ENCODE data around the gene TPCN2.
A peak's percentile ranks its signal among the peaks of the same experiment; 100 is the strongest.
"Not testable (repeated sequence)": the region's sequence is repeated elsewhere in the genome, so short reads cannot be mapped to it uniquely, and the experiment has no call there.

TPCN2 gene

GRCh38 chr11:69137151-69137844 is 88.6 kb downstream of the TPCN2 start:
- TF ChIP-seq CTCF (conservative IDR thresholded peaks at IDR 0.05; ENCODE audit: low read length), result no peak
- no peak overlapping the region for H3K4me3 ChIP-seq (ENCODE audit: low read length)
- no peak for DNase-seq (ENCODE audit: low read depth)

GRCh38 chr11:69138265-69138664 is 89.5 kb downstream of the TPCN2 start:
- peak; percentile 73 for DNase-seq (ENCODE audit: low read depth)
- no peak overlapping the region for H3K4me3 ChIP-seq (ENCODE audit: low read length)
- no peak for TF ChIP-seq CTCF (conservative IDR thresholded peaks at IDR 0.05; ENCODE audit: low read length)

- not testable (repeated sequence) for H3K4me3 ChIP-seq (ENCODE audit: low read length); DNase-seq (ENCODE audit: low read depth)
Measured at GRCh38 chr11:69140161-69140560, 91.4 kb downstream of the TPCN2 start.

- no peak for DNase-seq (ENCODE audit: low read depth)
Measured at GRCh38 chr11:69140635-69141034, 91.9 kb downstream of the TPCN2 start.

GRCh38 chr11:69141742-69142141 is 93.0 kb downstream of the TPCN2 start:
- TF ChIP-seq CTCF (conservative IDR thresholded peaks at IDR 0.05; ENCODE audit: low read length), result no peak
- no peak for DNase-seq (ENCODE audit: low read depth)
- H3K4me3 ChIP-seq (ENCODE audit: low read length), result no peak overlapping the region

More at GRCh38 chr11:69140635-69141034, 91.9 kb downstream of the TPCN2 start:
- no peak overlapping the region for H3K4me3 ChIP-seq (ENCODE audit: low read length)
- TF ChIP-seq CTCF (conservative IDR thresholded peaks at IDR 0.05; ENCODE audit: low read length), result no peak

GRCh38 chr11:69142895-69143294 is 94.2 kb downstream of the TPCN2 start:
- TF ChIP-seq CTCF (conservative IDR thresholded peaks at IDR 0.05; ENCODE audit: low read length), result no peak
- H3K4me3 ChIP-seq (ENCODE audit: low read length), result no peak overlapping the region
- no peak for DNase-seq (ENCODE audit: low read depth)

- TF ChIP-seq CTCF (conservative IDR thresholded peaks at IDR 0.05; ENCODE audit: low read length), result no peak
- no peak overlapping the region for H3K4me3 ChIP-seq (ENCODE audit: low read length)
- DNase-seq (ENCODE audit: low read depth), result peak; percentile 26
Measured at GRCh38 chr11:69144316-69145049, 95.8 kb downstream of the TPCN2 start.
